ENCODE results near the gene BDP1. TPM values are rescaled to one million over a fixed set of nuclear protein-coding genes. Genes with fewer than 3 reads are reported as not detected.
A peak's percentile ranks its signal among the peaks of the same experiment; 100 is the strongest.

The BDP1 gene
- polyA plus RNA-seq, 2 of the 4 experiments (the other 2 are of a cell fraction) = 8.6 to 27.2 TPM

DNA sequence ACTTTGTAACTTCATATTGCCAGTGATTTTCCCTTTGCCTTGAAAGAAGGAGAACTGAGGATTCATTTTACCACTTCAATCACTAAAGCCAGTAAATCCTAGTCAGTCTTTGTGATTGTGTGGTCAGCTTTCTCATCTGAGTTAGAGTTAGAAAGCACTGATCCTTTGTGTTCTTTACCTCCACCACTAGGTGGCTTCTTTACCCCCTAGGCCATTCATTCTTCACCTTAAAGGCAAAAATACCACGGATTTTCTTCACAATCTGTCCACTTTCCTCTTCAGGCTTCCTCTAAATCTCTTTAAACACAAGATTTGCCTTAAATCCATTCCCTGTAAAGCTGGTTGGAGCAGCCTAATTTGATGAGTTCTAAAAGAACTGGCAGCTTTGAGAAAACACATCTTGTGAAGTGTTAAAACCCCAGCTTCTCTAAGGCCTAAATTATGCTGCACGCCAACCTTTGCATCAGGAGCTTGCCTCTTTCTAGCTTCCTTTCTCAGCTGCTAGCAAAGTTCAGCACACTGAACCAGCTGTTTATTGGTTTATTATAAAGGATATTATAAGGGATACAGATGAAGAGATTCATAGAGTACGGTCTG, 20.4 kb downstream of the BDP1 start:
- ChIA-PET POLR2A (interaction anchor here (0.6 kb wide), 1 partner anchor 21 kb away, joined by 3 read pairs; the partner anchor contains the start of gene BDP1), CTCF (interaction anchor here (0.6 to 7.0 kb wide), 27 partner anchors 8 to 293 kb away, joined by 3 to 73 read pairs (median 5); partner anchors contain the start of gene BDP1)
- ATAC-seq = peak; percentile 93 to 94
- Histone ChIP-seq H3K27ac (peak overlapping the region in 1 of 2 experiments; percentile 48; a peak in 2 of 6 replicates), H3K9me3 (no peaks in the 10 kb centered on the region), H3K4me1 (peaks cover 14% of the 10 kb centered on the region), H3K4me2 (no peak overlapping the region), H3K4me3 (no peak overlapping the region)
- WGBS (ENCODE audit: missing lambda C conversion rate) = 61% methylated on average over 3 of the region's 3 CpGs
- FAIRE-seq = peak; percentile 74
- TF ChIP-seq, protein P1, sequence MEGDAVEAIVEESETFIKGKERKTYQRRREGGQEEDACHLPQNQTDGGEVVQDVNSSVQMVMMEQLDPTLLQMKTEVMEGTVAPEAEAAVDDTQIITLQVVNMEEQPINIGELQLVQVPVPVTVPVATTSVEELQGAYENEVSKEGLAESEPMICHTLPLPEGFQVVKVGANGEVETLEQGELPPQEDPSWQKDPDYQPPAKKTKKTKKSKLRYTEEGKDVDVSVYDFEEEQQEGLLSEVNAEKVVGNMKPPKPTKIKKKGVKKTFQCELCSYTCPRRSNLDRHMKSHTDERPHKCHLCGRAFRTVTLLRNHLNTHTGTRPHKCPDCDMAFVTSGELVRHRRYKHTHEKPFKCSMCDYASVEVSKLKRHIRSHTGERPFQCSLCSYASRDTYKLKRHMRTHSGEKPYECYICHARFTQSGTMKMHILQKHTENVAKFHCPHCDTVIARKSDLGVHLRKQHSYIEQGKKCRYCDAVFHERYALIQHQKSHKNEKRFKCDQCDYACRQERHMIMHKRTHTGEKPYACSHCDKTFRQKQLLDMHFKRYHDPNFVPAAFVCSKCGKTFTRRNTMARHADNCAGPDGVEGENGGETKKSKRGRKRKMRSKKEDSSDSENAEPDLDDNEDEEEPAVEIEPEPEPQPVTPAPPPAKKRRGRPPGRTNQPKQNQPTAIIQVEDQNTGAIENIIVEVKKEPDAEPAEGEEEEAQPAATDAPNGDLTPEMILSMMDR (IDR thresholded peaks at IDR 0.05) = peak; percentile 77
- peak; percentile 64 for TF ChIP-seq SMC3 (IDR thresholded peaks at IDR 0.05)
- no peak for TF ChIP-seq CBX2 (IDR thresholded peaks at IDR 0.05; ENCODE audit: borderline replicate concordance, low read depth)
- TF ChIP-seq RAD21 (conservative IDR thresholded peaks at IDR 0.05 in 1 of 2, IDR thresholded peaks at IDR 0.05 in 1 of 2) = peak; percentile 47 to 55
- peak; percentile 38 to 64 for DNase-seq (ENCODE audit: low read depth in 1 of 2, low spot score in 1 of 2)

DNA sequence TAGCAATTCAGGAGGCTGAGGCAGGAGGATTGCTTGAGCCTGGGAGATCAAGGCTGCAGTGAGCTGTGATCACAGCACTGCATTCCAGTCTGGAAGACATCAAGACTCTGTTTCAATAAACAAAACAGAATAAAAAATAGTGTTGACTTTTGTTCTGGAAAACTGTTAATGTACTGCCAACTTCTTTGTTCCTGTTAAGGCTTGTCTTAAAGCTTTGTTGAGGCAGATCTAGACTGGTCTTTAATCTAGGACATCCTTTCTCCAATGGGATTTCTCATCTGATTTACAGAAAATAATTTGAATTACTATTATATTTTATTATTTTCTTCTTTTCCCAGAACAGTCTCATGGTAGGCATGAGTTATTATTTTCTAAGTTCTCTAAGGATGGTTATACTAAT, 26.0 kb downstream of the BDP1 start:
- H3K4me3 ChIP-seq = no peak overlapping the region
- FAIRE-seq (peak; percentile 18), DNase-seq (ENCODE audit: low read depth in 1 of 2, low spot score in 1 of 2) (no peak), ATAC-seq (peak in 1 of 2 experiments; percentile 26; a peak in 2 of 6 replicates)
- peak overlapping the region; percentile 82 for H3K4me2 ChIP-seq
- POLR2A ChIA-PET = no interaction called here
- peaks cover 38% of the 10 kb centered on the region for H3K4me1 ChIP-seq
- CTCF ChIA-PET = no interaction called here
- TF ChIP-seq KDM5A (IDR thresholded peaks at IDR 0.05) (no peak), ZC3H11A (IDR thresholded peaks at IDR 0.05) (no peak), ZSCAN20 (CRISPR knock-in tag; IDR thresholded peaks at IDR 0.05) (no peak), FOSL2 (IDR thresholded peaks at IDR 0.05) (no peak), FOSL2 (CRISPR knock-in tag; IDR thresholded peaks at IDR 0.05) (no peak), NPAS2 (CRISPR knock-in tag; IDR thresholded peaks at IDR 0.05; ENCODE audit: borderline replicate concordance) (no peak), PHF8 (IDR thresholded peaks at IDR 0.05; ENCODE audit: borderline replicate concordance, low read depth) (no peak), JUNB (IDR thresholded peaks at IDR 0.05) (no peak)
- peak overlapping the region; percentile 80 to 81; a peak in 5 of 6 replicates for H3K27ac ChIP-seq
- H3K9me3 ChIP-seq = no peaks in the 10 kb centered on the region

GRCh38 chr5:71482132-71482531, 26.7 kb downstream of the BDP1 start:
- H3K27ac ChIP-seq = peak overlapping the region; percentile 80 to 81
- FAIRE-seq (peak; percentile 86), DNase-seq (ENCODE audit: low read depth in 1 of 2, low spot score in 1 of 2) (peak; percentile 9 to 63), ATAC-seq (peak; percentile 83 to 84)
- ChIA-PET POLR2A (no interaction called here), CTCF (no interaction called here)
- no peaks in the 10 kb centered on the region for H3K9me3 ChIP-seq
- H3K4me2 ChIP-seq = peak overlapping the region; percentile 82
- H3K4me3 ChIP-seq = peak overlapping the region; percentile 6; the same call in 1 of the 3 replicates
- WGBS (ENCODE audit: missing lambda C conversion rate) = 0% methylated on average over 2 of the region's 2 CpGs
- TF ChIP-seq, protein P2, sequence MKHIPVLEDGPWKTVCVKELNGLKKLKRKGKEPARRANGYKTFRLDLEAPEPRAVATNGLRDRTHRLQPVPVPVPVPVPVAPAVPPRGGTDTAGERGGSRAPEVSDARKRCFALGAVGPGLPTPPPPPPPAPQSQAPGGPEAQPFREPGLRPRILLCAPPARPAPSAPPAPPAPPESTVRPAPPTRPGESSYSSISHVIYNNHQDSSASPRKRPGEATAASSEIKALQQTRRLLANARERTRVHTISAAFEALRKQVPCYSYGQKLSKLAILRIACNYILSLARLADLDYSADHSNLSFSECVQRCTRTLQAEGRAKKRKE (CRISPR knock-in tag; IDR thresholded peaks at IDR 0.05; ENCODE audit: low read depth) = no peak
- no peak for TF ChIP-seq CBX2 (IDR thresholded peaks at IDR 0.05; ENCODE audit: borderline replicate concordance, low read depth)
- TF ChIP-seq JUN (IDR thresholded peaks at IDR 0.05) = peak; percentile 35 to 44; a peak in 2 of 5 replicates
- TF ChIP-seq CEBPB (IDR thresholded peaks at IDR 0.05) = peak; percentile 6 to 78; a peak in 2 of 4 replicates
- no peak for TF ChIP-seq NR3C1 (IDR thresholded peaks at IDR 0.05)
- peak; percentile 48 for TF ChIP-seq GATA3 (IDR thresholded peaks at IDR 0.05; ENCODE audit: borderline replicate concordance)
- TF ChIP-seq FOXS1 (CRISPR knock-in tag; IDR thresholded peaks at IDR 0.05) = peak; percentile 98
- peaks cover 38% of the 10 kb centered on the region for H3K4me1 ChIP-seq

Measured in A549 (cell line).